ENCODE data around the gene ALG6. TPM values are rescaled to one million over a fixed set of nuclear protein-coding genes. Genes with fewer than 3 reads are reported as not detected.
"Not testable (repeated sequence)": the region's sequence is repeated elsewhere in the genome, so short reads cannot be mapped to it uniquely, and the experiment has no call there.

ALG6 gene
- total RNA-seq, 1 experiment from 2014 or later = 22.7 TPM

GRCh38 chr1:63466181-63466580 lies 98.8 kb downstream of the ALG6 start:
- Histone ChIP-seq H3K27me3 (ENCODE audit: control insufficient read depth, insufficient read depth, low read length) (no peaks in the 10 kb centered on the region), H3K4me3 (ENCODE audit: insufficient read depth, low read depth, low read length) (no peak overlapping the region), H3K36me3 (replicated peaks; ENCODE audit: control insufficient read depth, insufficient read depth, low read length) (no peaks in the 10 kb centered on the region)
- no peak for DNase-seq

GRCh38 chr1:63466759-63467158 lies 99.3 kb downstream of the ALG6 start:
- Histone ChIP-seq H3K36me3 (replicated peaks; ENCODE audit: control insufficient read depth, insufficient read depth, low read length) (no peaks in the 10 kb centered on the region), H3K27me3 (ENCODE audit: control insufficient read depth, insufficient read depth, low read length) (no peaks in the 10 kb centered on the region)
- DNase-seq = no peak

GRCh38 chr1:63468683-63469082 lies 101.3 kb downstream of the ALG6 start:
- not testable (repeated sequence) for H3K36me3 ChIP-seq (replicated peaks; ENCODE audit: control insufficient read depth, insufficient read depth, low read length); H3K27me3 ChIP-seq (ENCODE audit: control insufficient read depth, insufficient read depth, low read length); H3K4me3 ChIP-seq (ENCODE audit: insufficient read depth, low read depth, low read length); DNase-seq

More at GRCh38 chr1:63466759-63467158, 99.3 kb downstream of the ALG6 start:
- no peak overlapping the region for H3K4me3 ChIP-seq (ENCODE audit: insufficient read depth, low read depth, low read length)

GRCh38 chr1:63475761-63476160 lies 108.3 kb downstream of the ALG6 start:
- H3K4me3 ChIP-seq (ENCODE audit: insufficient read depth, low read depth, low read length) = no peak overlapping the region
- no peak for DNase-seq

GRCh38 chr1:63480057-63480456 lies 112.6 kb downstream of the ALG6 start:
- Histone ChIP-seq H3K36me3 (replicated peaks; ENCODE audit: control insufficient read depth, insufficient read depth, low read length) (no peaks in the 10 kb centered on the region; the same call in 1 of the 2 replicates), H3K4me3 (ENCODE audit: insufficient read depth, low read depth, low read length) (no peak overlapping the region), H3K27me3 (ENCODE audit: control insufficient read depth, insufficient read depth, low read length) (no peaks in the 10 kb centered on the region)
- DNase-seq = no peak

More at GRCh38 chr1:63475761-63476160, 108.3 kb downstream of the ALG6 start:
- Histone ChIP-seq H3K27me3 (ENCODE audit: control insufficient read depth, insufficient read depth, low read length) (no peaks in the 10 kb centered on the region), H3K36me3 (replicated peaks; ENCODE audit: control insufficient read depth, insufficient read depth, low read length) (no peaks in the 10 kb centered on the region; the same call in 1 of the 2 replicates)

GRCh38 chr1:63486629-63487028 lies 119.2 kb downstream of the ALG6 start:
- Histone ChIP-seq H3K27me3 (ENCODE audit: control insufficient read depth, insufficient read depth, low read length) (no peaks in the 10 kb centered on the region), H3K4me3 (ENCODE audit: insufficient read depth, low read depth, low read length) (no peak overlapping the region), H3K36me3 (replicated peaks; ENCODE audit: control insufficient read depth, insufficient read depth, low read length) (no peaks in the 10 kb centered on the region)
- no peak for DNase-seq

- no peak overlapping the region for H3K4me3 ChIP-seq (ENCODE audit: insufficient read depth, low read depth, low read length)
- no peaks in the 10 kb centered on the region for H3K36me3 ChIP-seq (replicated peaks; ENCODE audit: control insufficient read depth, insufficient read depth, low read length)
- DNase-seq = no peak
- H3K27me3 ChIP-seq (ENCODE audit: control insufficient read depth, insufficient read depth, low read length) = no peaks in the 10 kb centered on the region
Measured at GRCh38 chr1:63487336-63488065, 120.1 kb downstream of the ALG6 start.

Other genes starting within 250 kb of the ALG6 start
- gene FOXD3, start 45.1 kb upstream of the ALG6 start, total RNA-seq (2014; rRNA removed; shearing (Covaris generic)) = 41.1 and 41.2 TPM in 2 replicates
- 53.8 and 79.9 TPM in 2 replicates for gene ITGB3BP, start 155.6 kb downstream of the ALG6 start, total RNA-seq (2014; rRNA removed; shearing (Covaris generic))
- gene EFCAB7, start 155.9 kb downstream of the ALG6 start, total RNA-seq (2014; rRNA removed; shearing (Covaris generic)) = 4.7 and 11.1 TPM in 2 replicates
- 170 and 234 TPM in 2 replicates for gene PGM1, start 225.8 kb downstream of the ALG6 start, total RNA-seq (2014; rRNA removed; shearing (Covaris generic))

All from H7 (cell line).